SK-N-DZ (cell line): Measurements from ENCODE around the gene PRPF38B.

Source experiments
- DNase-seq: peaks from one replicate; pipeline ENCODE4 v3.0.0-alpha.2; 2015; ENCODE audit warnings: low spot score

PRPF38B gene

GRCh38 chr1:108716437-108717230 lies 24.5 kb downstream of the PRPF38B start:
- DNase-seq = no peak

DNA sequence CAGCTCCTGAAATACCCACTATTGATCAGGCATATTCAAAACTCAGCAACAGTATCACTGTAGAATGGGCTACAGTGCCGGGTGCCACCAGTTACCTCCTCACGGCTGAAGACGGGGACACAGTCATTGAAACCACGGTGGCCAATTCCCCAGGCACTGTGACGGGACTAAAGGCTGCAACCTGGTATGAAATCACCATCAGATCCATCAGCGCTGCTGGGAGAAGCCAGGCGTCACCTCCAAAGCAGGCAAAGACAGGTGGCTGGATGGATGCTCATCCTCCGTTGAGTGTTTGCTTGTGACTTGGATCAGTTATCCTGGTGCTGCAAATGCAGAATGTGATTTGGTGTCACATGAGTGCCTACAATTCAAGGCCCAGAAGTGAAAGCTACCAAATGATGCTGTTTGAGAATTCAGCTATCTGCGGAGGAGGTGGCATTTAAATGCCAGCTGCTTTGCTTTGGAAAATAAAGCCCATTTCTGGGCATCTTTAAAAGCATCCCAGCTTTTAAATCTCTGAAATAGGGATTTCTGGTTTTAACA lies 25.7 kb downstream of the PRPF38B start:
- DNase-seq = no peak

- DNase-seq = no peak
Measured at GRCh38 chr1:108718927-108719655, 27.0 kb downstream of the PRPF38B start.

GRCh38 chr1:108719656-108720435 lies 27.7 kb downstream of the PRPF38B start:
- DNase-seq = no peak

GRCh38 chr1:108722292-108722691 lies 30.2 kb downstream of the PRPF38B start:
- DNase-seq = no peak

- DNase-seq = no peak
Measured at GRCh38 chr1:108725906-108726305, 33.8 kb downstream of the PRPF38B start.

- DNase-seq = no peak
Measured at GRCh38 chr1:108728327-108728923, 36.3 kb downstream of the PRPF38B start.

DNA sequence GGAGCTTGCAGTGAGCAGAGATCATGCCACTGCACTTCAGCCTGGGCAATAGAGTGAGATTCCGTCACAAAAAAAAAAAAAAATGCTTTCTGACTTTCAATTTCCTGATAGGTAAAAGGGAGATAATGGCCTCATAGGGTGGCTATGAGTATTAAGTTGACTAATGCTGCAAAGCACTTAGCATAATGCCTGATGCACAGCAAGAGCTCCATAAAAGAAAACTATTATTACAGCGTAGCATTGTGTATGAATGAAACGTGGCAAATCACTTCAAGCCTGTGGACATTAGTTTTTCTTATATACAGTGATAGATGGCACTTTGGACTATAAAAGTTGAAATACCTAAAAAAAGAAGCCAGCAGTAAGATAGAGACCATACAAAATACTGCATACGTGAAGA lies 37.4 kb downstream of the PRPF38B start:
- DNase-seq = no peak

DNA sequence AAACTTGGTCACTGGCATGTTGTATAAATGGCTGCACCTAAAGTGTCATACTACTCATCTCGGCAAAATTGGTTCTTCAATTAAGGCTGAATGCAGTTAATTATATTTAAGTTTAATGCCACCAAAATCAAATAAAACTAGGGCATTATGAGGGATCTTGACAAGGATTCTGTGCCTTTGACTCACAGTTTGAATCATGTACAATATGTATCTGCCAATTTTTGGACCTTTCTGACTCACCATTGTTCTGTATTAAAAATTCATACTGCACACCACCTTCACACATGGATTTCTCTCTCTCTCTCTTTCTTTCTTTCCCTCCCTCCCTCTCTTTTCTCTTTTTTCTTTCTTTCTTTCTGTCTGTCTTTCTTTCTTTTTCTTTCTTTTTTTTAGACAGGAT lies 40.3 kb downstream of the PRPF38B start:
- DNase-seq = no peak

- DNase-seq = no peak
Measured at GRCh38 chr1:108734171-108734865, 42.2 kb downstream of the PRPF38B start.

DNA sequence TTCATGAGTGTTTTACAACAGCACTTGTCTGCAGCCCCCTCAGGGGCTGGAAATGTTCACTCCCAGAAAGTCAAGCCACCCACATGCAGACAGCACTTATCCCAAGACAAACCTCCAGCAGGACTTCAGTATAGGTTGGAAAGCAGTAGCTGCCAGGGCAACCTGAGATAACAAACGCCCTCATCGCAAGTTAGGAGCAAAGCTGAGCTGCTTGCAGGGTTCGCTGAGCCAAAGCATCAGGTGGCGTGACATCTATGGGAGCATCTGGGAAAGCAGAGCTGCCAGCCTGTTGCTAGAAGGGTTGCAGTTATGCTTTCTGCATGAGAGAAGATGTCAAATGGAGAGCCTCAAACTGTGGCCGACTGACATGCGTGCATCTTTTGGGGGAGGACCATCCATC lies 50.1 kb downstream of the PRPF38B start:
- DNase-seq = no peak

- no peak for DNase-seq
Measured at GRCh38 chr1:108745980-108746381, 53.9 kb downstream of the PRPF38B start.

GRCh38 chr1:108746382-108747170 lies 54.5 kb downstream of the PRPF38B start, which contains the start of gene STXBP3:
STXBP3 (plus strand) TSS chr1:108746674; CDS start chr1:108746738, 64 bp downstream.
- DNase-seq = peak; percentile 95

- DNase-seq = peak; percentile 80
Measured at GRCh38 chr1:108747171-108747850, 55.2 kb downstream of the PRPF38B start.

GRCh38 chr1:108747898-108748297 lies 55.8 kb downstream of the PRPF38B start:
- no peak for DNase-seq

DNA sequence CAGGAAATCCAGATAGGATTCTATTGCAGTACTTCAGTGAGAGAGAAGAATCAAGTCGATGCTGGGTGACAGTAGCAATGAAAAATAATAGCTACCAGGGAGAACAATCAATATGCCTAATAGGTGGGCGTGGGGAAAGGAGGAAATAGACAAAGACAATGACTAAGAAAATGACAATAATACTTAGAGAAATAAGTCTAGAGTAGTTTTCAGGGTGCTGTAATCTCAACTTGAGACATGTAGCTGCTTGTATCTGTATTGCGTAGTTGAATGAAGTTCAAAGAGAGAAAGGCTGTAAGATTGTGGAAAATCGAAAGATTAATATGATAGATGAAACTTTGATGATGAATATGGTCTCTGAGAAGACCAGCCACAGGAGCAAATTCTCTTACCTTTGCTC lies 57.0 kb downstream of the PRPF38B start:
- DNase-seq = no peak

GRCh38 chr1:108750476-108751181 lies 58.5 kb downstream of the PRPF38B start:
- DNase-seq = no peak
